Activated gamma-delta T cell treated with Interleukin-2 at 50 U/mL for 16 hours (primary cell): ENCODE data around the gene RELN.

Source experiments
- DNase-seq: peaks from one replicate; pipeline ENCODE4 v3.0.0-alpha.2; 2020

The RELN gene

DNA sequence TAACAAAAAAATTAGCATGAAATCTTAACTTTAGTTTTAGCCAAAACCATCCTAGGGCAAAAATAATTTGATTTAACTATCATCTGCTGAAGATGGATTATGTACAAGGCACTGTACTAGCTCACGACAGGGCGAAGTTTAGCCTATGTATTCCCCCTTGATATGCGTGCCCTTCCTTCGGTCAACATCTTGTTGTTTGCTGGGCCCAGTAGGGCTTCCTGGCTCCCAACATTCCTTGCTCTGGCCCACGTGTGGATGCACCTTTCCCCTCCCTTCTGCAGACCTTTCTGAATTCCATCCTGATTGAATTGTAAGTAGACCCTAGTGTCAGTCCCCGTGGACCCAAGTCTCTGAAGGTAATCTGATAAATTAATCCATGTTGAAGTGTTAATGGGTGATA is 212.0 kb downstream of the RELN start:
- DNase-seq: no peak

DNA sequence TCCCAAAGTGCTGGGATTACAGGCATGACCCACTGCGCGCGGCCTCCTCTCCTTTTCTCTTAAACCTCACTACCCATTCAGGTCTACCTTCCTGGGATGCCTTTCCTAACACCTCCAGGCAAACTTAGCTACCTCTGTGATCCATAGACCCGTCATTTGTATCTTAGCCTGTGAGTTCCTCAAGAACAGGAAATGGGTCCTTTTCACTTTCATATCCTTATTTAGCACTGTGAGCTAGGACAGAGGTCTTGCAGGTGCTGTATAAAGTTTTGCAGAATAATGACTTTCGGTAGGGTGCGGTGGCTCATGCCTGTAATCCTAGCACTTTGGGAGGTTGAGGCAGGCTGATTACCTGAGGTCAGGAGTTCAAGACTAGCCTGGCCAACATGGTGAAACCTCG is 215.7 kb downstream of the RELN start:
- no peak for DNase-seq

DNA sequence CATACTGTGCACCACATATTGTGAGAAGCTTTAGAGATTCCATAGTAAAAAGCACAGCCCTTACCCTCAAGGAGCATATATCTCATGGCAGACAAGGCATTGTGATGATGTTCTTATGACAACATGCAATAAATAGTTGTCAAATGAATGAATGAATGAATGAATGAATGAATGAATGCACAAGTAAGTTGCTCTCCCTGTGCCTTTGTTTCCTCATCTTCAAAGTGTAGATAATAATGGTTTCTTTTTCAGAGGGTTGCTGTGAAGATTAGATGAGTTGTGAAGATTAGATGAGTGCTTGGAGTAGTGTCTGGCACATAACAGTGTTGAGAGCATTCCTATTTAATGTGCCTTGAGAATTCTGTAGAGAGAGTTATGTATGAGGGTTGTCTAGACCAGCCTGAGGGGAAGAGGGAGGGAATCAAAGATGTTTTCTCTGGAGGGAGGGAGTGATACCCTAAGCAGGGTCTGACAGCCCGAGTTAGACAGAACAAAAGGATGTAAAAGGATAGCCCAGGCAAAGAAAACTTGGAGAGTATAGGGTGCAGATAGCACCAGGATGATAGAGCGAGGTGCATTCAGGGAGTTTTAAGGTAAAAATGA is 217.2 kb downstream of the RELN start:
- DNase-seq: no peak

DNA sequence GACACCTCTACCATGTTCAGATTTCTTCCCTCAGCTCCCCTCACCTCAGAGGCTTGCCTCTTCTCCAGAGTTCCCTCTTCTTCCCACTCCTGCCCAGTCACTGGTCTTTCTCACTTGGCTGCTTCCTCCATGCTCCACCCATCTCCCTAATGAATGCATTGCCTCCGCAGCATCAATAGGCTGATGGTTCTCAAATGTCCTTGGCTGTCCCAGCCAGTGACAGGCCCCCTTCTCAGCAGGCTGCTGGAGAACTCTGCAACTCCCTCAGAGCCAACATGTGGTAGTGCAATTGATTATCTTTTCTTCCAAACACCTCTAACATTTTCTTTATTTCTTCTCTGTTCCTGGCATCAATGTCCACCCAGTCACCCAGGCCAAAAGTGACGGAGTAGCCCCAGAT is 218.2 kb downstream of the RELN start:
- no peak for DNase-seq

DNA sequence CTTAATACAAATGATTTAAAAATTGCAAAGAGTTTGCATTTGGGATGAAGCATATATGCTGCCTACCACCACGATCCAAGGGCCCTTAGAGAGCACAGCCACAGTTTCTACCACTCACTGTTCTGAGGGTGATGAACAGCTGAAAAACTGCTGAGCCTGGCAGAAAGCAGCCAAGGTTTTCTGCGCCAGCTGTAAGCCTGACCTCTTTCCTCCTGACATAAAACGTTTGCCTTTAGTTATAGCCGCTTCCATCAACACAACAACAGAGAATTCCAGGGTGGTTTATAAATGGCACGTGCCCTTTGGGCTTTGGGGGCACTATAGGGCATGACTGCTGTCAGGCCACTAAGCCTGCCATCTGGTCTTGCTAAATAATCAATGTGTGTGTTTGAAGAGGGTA is 222.8 kb downstream of the RELN start:
- DNase-seq: no peak

DNA sequence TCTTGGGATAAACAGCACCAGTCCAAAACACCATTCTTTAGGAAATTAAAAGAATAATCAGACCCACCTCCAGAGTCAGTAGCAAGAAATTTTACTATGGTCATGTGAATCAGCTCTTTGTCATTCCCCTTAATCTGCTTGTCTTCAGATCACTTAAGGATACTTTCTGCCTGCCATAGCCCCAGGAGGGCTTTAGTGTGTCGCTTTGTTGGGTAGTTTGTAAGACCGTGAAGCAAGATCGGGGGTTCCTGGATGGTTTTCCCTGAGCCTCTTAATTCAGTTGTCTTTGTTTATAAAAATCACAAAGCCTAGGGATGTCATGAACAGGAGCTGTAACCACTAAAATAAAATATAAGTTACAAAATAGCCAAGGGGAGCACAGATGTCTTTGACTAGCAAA is 223.6 kb downstream of the RELN start:
- no peak for DNase-seq

DNA sequence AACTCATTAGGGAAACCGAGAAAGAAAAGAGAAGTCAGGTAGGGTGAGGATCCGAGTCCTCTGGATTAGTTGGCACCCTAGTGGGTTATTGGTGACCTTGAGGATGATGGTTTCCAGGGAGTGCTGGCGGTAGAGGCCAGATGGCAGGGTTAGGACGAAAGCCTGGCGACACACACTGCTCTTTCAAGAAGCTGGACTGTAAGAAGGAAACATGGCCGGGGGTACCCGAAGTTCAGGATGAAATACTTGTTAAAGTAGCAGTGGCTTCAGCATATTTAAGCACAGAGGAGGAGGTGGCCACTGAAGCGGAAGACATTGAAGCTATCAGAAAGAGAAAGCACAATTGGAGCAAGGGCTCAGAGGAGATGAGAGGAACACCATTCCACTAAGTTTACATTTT is 224.6 kb downstream of the RELN start:
- no peak for DNase-seq

DNA sequence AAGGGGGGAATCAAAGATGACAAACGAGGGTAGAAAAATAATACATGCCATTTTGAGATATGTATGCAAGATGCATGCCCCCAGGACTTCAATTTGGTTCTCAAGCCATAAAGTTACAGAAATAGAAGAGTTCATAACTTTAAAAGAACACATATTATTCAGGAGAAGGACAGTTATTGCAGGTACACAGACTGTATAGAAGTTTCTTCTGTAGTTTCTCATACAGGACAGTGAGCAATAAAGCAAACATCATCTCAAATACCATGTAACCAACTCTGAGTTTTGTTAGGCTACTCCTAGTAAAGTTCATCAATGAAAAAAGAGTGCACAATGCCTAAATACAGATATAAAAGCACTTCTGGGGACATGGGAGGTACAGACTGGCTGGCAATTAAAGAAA is 226.6 kb downstream of the RELN start:
- no peak for DNase-seq

DNA sequence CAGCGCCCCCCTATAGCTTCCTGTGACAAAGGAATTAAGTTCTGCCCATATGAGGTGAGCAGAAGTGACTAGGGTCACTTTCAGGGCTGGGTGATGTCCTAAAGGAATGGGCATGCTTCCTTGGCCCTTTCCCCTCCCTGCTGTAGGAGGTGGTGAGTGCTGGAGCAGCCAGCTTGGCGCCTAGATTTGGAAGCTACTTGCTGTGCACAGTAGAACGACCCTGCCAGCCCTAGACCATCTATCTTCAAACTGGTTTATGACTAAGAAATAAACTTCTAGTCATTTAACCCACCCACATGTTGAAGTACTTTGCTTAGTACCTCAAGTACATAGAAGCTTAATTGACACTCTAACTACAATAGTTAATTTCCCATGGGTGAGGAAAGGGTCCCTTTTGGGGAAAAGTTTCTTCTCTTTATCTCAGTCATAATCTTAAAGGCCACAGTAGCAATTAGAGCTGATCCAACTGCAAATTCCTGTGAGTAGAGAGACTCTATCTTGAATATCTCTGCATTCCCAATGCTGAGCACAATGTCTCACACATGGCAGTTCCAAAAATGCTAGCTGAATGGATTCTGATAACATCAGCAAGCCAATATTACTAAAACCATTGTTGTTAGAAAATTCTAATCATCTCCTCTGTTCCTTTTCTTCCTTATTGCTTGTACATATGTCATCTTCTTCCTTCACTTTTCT is 227.2 kb downstream of the RELN start:
- DNase-seq: no peak

DNA sequence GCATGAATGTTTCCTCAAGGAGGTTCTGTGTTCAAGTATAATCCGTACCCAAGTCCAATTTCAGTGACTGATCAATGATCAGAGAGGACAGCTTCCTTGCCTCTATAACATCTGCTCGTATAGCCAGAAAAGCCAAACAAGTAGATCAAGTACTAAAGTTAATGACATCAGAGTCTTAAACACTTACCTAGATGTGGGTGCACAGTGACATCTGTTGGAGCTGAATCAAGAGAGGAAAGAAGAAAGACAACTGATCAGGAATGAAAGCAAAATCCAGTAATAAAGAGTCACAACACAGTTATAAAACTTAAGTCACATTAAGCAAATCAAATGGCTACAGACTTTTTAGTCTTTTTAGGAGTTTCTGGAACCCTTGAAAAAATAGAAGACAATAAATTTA is 236.5 kb downstream of the RELN start:
- DNase-seq: no peak

DNA sequence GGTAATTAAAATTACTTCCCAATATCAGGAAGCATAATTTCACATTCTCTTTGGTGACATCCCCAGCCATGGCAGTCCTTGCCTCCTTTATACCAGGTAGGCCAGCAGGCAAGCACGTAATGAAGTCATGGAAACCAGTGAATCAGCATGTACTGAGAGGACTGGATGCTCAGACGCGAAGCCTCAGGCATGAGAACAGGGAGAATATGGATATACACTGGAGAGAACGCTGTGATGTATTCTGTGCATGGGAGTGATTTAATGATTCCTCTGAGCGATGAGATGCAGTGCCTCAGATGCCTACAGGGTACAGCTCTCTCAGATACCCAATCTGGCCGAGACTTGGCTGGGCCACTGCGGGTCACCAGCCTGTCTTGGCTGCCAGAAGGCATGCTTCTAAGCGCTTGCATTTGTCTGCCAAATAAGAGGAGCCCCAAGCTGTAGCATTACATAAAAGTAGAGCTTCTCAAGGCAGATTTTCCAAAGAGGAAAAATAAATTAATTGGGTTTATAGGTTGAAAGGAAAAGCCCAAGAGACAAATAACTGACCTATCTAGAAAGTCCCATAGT is 238.1 kb downstream of the RELN start:
- no peak for DNase-seq

DNA sequence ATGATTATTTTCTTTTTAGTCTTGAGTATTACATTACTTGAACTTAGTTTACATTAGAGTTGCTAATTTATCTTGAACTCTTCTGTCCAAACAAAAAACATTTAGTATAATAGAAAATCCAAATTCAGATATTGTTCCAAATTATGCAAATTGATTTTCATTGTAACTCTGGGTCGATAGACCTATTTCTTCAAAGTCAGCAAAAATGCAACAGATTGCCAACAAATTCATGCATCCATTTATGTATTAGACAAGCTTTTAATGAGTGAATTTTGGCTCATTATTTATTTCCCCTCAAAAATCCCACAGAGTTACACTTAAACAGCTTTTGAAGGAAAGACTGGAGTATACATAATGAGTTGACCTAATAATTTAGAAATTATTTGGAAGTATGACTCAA is 240.8 kb downstream of the RELN start:
- DNase-seq: no peak

DNA sequence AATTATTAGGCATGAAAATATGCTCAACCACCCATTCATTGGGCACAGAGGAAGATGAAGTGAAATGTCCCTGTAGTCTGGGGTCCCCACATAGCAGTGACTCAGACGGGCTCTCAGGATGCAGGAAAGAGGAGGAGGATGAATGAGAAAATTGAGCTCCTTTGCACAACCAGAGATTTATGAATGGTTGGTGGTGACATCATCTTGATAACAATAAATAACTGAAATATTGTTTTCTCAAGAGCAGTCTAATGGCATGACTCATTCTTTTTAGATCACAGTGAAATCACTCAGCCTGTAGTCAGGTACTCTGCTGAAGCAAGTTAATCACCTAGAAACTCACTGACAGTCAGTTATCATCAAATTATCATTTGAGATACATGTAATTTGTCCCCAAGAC is 254.1 kb downstream of the RELN start:
- DNase-seq: no peak

DNA sequence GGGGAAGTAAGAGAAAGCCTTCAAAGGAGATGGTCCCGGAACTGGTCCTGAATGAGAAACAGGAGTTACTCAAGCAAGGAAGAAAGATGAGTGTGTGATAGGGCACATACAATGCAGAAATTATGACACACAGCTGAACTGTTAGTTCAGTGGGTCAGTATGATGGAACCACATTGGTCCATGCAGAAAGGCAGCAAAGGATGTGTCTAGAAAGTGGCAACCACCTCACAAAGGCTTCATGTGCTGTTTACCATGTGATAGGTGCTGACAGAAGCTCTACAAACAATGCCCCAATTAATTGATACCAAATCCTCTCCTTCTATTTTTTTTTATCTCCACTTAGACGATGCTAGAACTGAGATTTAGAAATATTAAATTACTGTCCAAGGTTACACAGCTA is 258.3 kb downstream of the RELN start:
- DNase-seq: no peak

DNA sequence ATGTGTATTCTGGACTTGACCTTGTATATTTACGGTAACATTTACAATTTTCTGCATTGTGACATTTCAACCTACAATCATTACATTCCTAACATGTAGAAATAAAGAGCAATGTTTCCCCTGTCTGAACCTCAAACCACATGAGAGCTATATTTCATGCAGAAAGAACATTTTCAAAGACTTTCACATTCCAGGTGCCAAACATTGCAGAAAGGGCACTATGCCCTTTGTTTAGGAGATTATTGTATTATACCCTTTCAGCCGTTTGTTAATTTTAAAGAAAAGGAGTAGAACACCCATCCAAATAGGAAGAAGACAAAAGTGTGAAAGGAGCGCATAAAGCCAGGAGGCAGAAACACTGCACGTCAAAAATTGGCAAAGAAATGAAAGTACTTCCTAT is 260.4 kb downstream of the RELN start:
- DNase-seq: no peak

DNA sequence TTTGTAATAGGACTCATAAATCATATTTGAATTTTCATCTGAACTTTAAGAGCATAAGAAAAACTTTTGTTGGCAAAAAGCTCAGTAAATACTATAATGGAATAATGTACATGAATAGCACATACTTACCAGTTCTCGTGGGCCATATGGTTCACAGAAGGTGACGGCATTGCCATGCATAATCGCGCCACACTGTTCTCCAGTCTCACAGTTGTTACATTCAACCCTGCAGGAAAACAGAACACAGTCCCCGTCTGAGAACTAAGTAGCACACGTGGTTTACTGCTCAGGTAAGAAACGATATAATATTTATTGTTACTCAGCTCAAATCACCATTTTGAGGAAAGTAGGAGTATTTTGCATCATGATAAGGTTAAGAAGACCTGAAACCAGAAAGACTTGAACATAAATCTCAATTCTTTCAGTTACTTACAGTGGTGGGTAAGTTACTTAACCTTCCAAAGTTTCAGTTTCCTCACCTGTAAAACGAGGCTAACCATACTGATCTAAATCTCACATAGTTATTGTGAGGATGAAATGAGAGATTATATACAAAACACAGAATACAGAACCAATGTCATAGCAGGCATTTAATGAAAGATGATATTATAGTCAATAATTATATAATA is 261.4 kb downstream of the RELN start:
- DNase-seq: no peak

DNA sequence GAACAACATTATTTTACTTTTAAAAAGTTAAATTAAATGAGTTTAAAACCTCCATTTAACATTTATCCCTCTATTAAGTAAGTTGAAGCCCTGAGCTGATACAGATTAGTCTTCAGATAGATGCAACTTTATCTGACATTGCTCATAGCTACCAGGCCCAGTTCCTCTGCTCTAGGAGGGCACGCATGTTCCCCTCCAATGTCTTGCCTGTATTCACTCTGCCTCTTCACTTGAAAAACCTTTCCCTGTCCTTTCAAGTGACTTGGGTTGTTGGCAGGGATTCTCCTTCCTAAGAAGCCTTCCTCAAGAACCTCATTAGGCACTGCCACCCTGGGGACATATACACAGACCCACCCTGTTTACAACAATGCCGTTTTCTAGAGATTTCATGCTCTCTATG is 270.4 kb downstream of the RELN start:
- no peak for DNase-seq

DNA sequence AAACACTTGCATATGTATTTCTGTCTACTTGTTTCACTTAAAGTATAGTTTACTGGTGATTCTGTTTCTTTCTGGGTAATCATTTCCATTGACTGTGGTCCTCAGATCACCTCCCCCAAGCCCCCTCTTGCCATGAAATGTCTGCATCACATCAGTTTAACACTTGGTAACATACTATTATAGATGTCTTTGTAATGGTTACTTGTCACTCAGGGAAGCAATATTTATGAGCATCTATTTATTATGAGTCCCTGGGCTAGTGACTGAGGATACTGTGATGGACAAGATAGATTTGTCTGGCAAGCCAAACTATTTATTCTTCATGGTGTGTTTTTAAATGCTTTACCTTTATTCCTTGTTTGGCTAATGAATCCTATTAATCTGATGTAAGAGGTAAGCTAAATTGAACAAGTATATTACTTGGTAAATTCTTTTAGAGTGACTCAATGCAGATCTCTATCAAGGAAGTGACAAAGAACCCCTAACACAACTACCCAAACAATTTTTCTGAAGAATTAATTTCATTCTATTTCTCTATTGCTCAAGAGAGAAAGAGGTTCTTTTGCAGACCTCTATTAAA is 270.9 kb downstream of the RELN start:
- DNase-seq: no peak

DNA sequence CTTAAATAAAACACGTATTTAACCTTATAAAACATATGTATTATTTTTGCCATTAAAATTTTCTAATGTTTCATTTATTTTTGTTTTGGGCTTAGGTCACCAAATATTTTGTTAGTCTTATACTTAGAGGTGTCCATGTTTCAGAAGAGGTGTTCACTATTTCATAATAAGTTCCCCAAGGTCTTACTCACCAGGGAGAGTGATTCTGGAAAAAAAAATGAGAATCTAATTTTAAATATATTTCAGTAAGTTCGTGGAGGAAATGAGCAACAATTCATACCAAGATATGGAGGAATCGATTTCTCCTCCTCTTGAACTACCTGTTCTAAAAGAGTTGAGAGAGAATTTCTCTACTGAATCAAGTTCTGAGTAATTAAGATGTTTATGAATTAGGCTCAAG is 271.9 kb downstream of the RELN start:
- no peak for DNase-seq

DNA sequence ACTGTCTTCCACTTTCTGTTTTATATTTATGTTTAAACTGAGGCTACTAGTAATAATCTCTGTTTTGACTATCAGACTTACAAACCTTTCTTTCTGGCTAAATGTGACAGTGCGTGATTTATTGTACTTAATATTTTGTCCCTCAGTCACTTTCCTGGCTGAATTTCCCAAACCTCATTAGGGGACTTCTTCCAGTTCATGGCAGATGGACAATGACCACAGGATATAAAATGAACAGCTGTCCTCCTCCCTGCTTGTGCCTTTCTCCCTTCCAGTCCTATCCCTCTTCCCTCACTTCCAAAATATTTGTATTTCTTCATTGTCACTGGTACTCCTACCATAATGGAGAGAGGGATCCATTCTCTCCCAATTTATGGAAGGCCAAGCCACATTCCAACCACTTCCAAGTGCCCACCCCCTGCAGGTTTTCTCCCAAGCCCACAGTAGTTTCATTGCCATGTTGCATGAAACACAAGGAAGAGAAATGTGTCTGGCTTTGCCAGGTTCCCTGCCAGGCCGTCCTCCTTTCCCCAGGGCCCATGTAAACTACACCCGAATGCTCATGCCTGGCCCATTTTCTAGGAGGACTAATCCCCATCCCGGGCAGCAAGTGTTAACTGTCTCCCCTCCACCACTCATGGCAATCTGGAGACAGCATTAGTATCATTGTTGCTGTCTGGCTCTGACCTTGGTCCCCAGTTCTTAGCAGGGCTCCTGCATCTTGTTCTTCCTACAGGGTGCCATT is 273.9 kb downstream of the RELN start:
- DNase-seq: no peak

DNA sequence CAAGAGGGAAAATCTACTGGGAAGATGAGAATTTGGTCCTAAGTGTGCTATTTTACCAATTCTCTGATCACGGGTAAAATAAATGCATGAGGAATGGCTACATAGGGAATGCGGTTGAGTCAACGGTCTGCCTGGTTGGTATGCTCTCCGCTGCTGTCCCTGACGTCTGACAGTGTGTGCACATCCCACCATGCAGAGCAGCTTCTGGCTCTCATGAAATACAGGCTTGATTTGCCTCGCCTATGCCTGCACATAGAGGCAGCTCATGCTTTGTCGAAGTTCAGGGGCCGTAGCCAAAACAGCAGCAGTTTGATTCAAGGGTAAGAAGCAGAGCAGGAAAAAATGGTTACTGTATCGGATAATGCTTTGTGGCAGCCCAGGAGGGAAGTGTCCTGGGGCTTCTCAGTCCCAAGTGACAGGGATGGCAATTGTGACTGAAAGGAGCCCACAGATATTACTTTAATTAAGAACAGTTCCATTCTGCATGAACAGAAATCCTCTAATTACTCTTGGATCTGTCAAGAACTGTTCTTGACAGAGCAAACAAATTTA is 275.0 kb downstream of the RELN start:
- DNase-seq: no peak

DNA sequence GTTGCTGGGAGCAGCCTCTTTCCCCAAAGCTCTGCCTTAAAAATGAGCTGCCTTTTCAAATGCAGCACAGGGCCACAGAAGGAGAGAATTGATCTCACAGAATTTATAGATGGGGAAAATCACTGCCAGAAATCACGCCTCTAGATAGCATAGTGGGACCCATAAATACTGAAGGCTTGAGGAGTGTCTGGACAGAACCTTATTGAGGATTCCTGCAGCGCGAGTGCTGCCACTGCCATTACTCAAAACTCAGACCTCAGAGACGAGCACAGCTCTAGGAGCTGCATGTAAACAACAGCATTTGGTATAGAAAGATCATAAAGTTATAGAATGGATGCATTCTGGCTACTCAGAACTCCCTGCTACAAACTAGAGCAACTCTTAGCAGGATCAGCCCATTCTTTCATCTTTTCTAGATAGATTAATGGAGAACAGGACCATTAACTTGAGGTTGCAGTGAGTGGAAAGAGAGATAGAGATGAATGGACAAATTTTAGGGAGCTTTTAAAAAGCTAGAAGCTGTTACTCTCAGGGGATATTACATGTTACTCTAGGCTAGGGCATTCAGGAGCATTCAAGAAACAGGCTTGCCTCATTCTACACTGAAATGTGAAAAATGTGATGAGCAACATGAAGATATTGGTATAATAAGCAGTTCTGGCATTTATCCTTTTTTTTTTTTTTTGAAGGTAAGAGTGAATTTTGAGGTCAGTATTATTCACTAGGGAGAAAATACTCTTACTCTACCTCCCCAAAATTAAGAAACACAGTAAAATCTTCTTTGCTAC is 276.3 kb downstream of the RELN start:
- no peak for DNase-seq
